ENCODE results near the gene PCDHGB3. TPM values are rescaled to one million over a fixed set of nuclear protein-coding genes. Genes with fewer than 3 reads are reported as not detected.

Gene PCDHGB3
- total RNA-seq, 1 experiment from 2014 or later = 1.6 TPM

DNA sequence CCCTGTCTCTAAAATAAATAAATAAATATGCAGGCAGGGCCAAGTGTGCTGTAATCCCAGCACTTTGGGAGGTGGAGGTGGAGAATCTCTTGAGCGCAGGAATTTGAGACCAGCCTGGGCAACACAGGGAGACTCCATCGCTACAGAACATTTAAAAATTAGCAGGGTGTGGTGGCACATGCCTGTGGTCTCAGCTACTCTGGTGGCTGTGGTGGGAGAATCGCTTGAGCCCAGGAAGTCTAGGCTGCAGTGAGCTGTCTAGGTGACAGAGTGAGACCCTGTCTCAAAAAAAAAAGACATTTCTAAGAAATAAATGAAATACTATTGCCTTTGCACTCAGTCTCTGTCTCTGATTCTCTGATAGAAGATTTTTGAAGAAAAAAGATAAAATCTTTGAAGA lies 41.5 kb downstream of the PCDHGB3 start:
- H2BK5ac ChIP-seq (ENCODE audit: insufficient read length, low read length) = no peak overlapping the region
- H4K5ac ChIP-seq (ENCODE audit: insufficient read length, low read depth, low read length) = no peak overlapping the region
- no peaks in the 10 kb centered on the region for H4K20me1 ChIP-seq (ENCODE audit: control insufficient read depth, insufficient read depth, insufficient read length)
- H3K79me2 ChIP-seq (ENCODE audit: insufficient read depth, low read length) = no peaks in the 10 kb centered on the region
- H3K27me3 ChIP-seq (ENCODE audit: insufficient read depth, low read length) = no peaks in the 10 kb centered on the region; the same call in 1 of the 2 replicates
- no peak overlapping the region for H3T11ph ChIP-seq (ENCODE audit: low read length)
- no peak overlapping the region for H2BK20ac ChIP-seq (ENCODE audit: low read depth, low read length, poor library complexity, severe bottlenecking)
- Mint-ChIP-seq H3K27ac (no peak overlapping the region), H3K9me3 (peaks cover 34 to 42% of the 10 kb centered on the region in 2 experiments), H3K27me3 (ENCODE audit: low read depth) (peaks cover 25% of the 10 kb centered on the region), H3K36me3 (ENCODE audit: insufficient read depth in 1 of 3, low read depth in 3 of 3) (peaks cover 24 to 50% (median 34%) of the 10 kb centered on the region in 3 experiments), H3K4me1 (peaks cover 14 to 21% of the 10 kb centered on the region in 2 experiments), H3K4me3 (no peak overlapping the region)
- no peak overlapping the region for H2AK5ac ChIP-seq (ENCODE audit: insufficient read length, low read length)
- no peak overlapping the region for H3K4me2 ChIP-seq (ENCODE audit: insufficient read depth, insufficient read length, low read length)
- H4K8ac ChIP-seq (replicated peaks; ENCODE audit: insufficient read length, low read depth, low read length) = no peak overlapping the region
- H3K9me3 ChIP-seq (ENCODE audit: control insufficient read depth, low read depth, low read length) = no peaks in the 10 kb centered on the region
- H3K23ac ChIP-seq (ENCODE audit: insufficient read length, low read depth, low read length) = no peak overlapping the region
- no peak overlapping the region for H3K27ac ChIP-seq (ENCODE audit: insufficient read length, low read depth, low read length)
- H3K4me1 ChIP-seq (ENCODE audit: insufficient read depth, low read length) = no peaks in the 10 kb centered on the region
- no peak overlapping the region for H2BK15ac ChIP-seq (ENCODE audit: low read depth, low read length)
- no peak overlapping the region for H3K18ac ChIP-seq (ENCODE audit: insufficient read length, low read depth, low read length)
- TF ChIP-seq, protein P1, sequence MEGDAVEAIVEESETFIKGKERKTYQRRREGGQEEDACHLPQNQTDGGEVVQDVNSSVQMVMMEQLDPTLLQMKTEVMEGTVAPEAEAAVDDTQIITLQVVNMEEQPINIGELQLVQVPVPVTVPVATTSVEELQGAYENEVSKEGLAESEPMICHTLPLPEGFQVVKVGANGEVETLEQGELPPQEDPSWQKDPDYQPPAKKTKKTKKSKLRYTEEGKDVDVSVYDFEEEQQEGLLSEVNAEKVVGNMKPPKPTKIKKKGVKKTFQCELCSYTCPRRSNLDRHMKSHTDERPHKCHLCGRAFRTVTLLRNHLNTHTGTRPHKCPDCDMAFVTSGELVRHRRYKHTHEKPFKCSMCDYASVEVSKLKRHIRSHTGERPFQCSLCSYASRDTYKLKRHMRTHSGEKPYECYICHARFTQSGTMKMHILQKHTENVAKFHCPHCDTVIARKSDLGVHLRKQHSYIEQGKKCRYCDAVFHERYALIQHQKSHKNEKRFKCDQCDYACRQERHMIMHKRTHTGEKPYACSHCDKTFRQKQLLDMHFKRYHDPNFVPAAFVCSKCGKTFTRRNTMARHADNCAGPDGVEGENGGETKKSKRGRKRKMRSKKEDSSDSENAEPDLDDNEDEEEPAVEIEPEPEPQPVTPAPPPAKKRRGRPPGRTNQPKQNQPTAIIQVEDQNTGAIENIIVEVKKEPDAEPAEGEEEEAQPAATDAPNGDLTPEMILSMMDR (conservative IDR thresholded peaks at IDR 0.05) = no peak
- no peaks in the 10 kb centered on the region for H3K79me1 ChIP-seq (ENCODE audit: insufficient read depth, low read depth, low read length, poor library complexity, severe bottlenecking)
- H4K91ac ChIP-seq (ENCODE audit: insufficient read length, low read depth, low read length) = no peak overlapping the region
- H2BK120ac ChIP-seq (ENCODE audit: low read depth, low read length, poor library complexity, severe bottlenecking) = no peak overlapping the region
- H3K9ac ChIP-seq (ENCODE audit: extremely low read depth, insufficient read length, low read length) = no peak overlapping the region
- DNase-seq = no peak
- H3K56ac ChIP-seq (ENCODE audit: insufficient read length, low read depth, low read length) = no peak overlapping the region
- no peak overlapping the region for H2BK12ac ChIP-seq (ENCODE audit: insufficient read length, low read depth, low read length)
- no peak overlapping the region for H3K14ac ChIP-seq (ENCODE audit: insufficient read depth, low read length)
- H3K23me2 ChIP-seq (ENCODE audit: insufficient read length, low read depth, low read length, poor library complexity, severe bottlenecking) = peaks cover 5% of the 10 kb centered on the region
- no peak overlapping the region for H2AFZ ChIP-seq (ENCODE audit: low read length)
- no peak overlapping the region for H3K4ac ChIP-seq (ENCODE audit: low read depth, low read length)
- WGBS (ENCODE audit: extremely low coverage, insufficient read length, low lambda C conversion rate) = no CpG with 5 or more reads among the region's 3 CpGs

Data from H9 (cell line).